Esophagus muscularis mucosa (tissue), 3 donors: ENCODE results near the gene MRPL50.

Source experiments
- CTCF ChIP-seq, 3 experiments: fragments of 200-600 bp in 2 of 3; fragments of 450-650 bp in 1 of 3; sonication (generic) in 2 of 3; IDR thresholded peaks; one replicate each; pipeline ENCODE4 v1.5.1; 2017 to 2019; ENCODE audit warnings: antibody characterized with exemption in 3 of 3, mild to moderate bottlenecking in 2 of 3, moderate library complexity in 1 of 3
- POLR2AphosphoS5 ChIP-seq, 2 donors: sonication (generic); formaldehyde crosslinking; IDR thresholded peaks; one replicate each; pipeline ENCODE4 v1.6.1; 2017; ENCODE audit warnings: antibody characterized with exemption in 2 of 2

GRCh38 chr9:101398930-101399642 is 668 bp upstream of the MRPL50 start:
- TF ChIP-seq CTCF (IDR thresholded peaks at IDR 0.05) (no peak), POLR2AphosphoS5 (IDR thresholded peaks at IDR 0.05) (no peak)
